Gastroesophageal sphincter (tissue), 4 donors: ENCODE results near the gene HSD11B1L. TPM values are rescaled to one million over a fixed set of nuclear protein-coding genes. Genes with fewer than 3 reads are reported as not detected.
A peak's percentile ranks its signal among the peaks of the same experiment; 100 is the strongest.

ENCODE experiments used
- ATAC-seq: fragments of 150-250 bp; one replicate; pipeline ENCODE4 v1.9.1; 2016; ENCODE audit warnings: mild to moderate bottlenecking, moderate library complexity
- H3K27ac ChIP-seq, 4 donors: fragments of 200-600 bp; sonication (generic) in 3 of 4; 1 replicate in 3 of 4; 2 replicates in 1 of 4; pipeline ENCODE4 v1.5.1; 2016 to 2019
- H3K27me3 ChIP-seq: fragments of 200-600 bp; sonication (generic); one replicate; pipeline ENCODE4 v1.5.1; 2019
- H3K36me3 ChIP-seq, 2 donors: fragments of 200-600 bp; sonication (generic); one replicate each; pipeline ENCODE4 v1.5.1; 2019; ENCODE audit warnings: control low read depth in 1 of 2
- H3K4me1 ChIP-seq, 3 donors: fragments of 200-600 bp; sonication (generic); 1 replicate in 2 of 3; 2 replicates in 1 of 3; pipeline ENCODE4 v1.5.1; 2016 to 2019; ENCODE audit warnings: control low read depth in 2 of 3
- H3K4me3 ChIP-seq, 2 donors: fragments of 200-600 bp; sonication (generic); one replicate each; pipeline ENCODE4 v1.5.1; 2019; ENCODE audit warnings: mild to moderate bottlenecking in 1 of 2, moderate library complexity in 1 of 2
- H3K9me3 ChIP-seq, 3 donors: fragments of 200-600 bp; sonication (generic); one replicate each; pipeline ENCODE4 v1.5.1; 2017 to 2019; ENCODE audit warnings: control low read depth in 2 of 3
- CTCF ChIP-seq, 4 experiments: fragments of 200-600 bp in 2 of 4; fragments of 450-650 bp in 2 of 4; sonication (generic) in 1 of 4; IDR thresholded peaks; one replicate each; pipeline ENCODE4 v1.5.1; 2017 to 2019; ENCODE audit warnings: antibody characterized with exemption in 4 of 4, mild to moderate bottlenecking in 2 of 4, moderate library complexity in 2 of 4
- EP300 ChIP-seq: sonication (generic); formaldehyde crosslinking; IDR thresholded peaks from one replicate; pipeline ENCODE4 v1.6.1; 2017; ENCODE audit warnings: antibody characterized with exemption, mild to moderate bottlenecking
- POLR2A ChIP-seq, 2 donors: fragments of 450-650 bp; IDR thresholded peaks; one replicate each; pipeline ENCODE4 v1.6.1; 2017; ENCODE audit warnings: antibody characterized with exemption in 2 of 2, mild to moderate bottlenecking in 2 of 2, moderate library complexity in 1 of 2
- POLR2AphosphoS5 ChIP-seq: sonication (generic); formaldehyde crosslinking; IDR thresholded peaks from one replicate; pipeline ENCODE4 v1.6.1; 2017; ENCODE audit warnings: antibody characterized with exemption
- WGBS, 2 donors: methylation state at CpG; one replicate each; pipeline ENCODE4 v1.1.5; 2018; ENCODE audit warnings: low coverage in 1 of 2; 5-methylcytosine and 5-hydroxymethylcytosine counted together
- total RNA-seq, 4 donors: library from RNA; depleted of rRNA; stranded (reverse); fragments of >200 nt; gene quantifications; one replicate each; pipeline ENCODE4 v1.1.0, GENCODE V29; 2016

Gene HSD11B1L, protein sequence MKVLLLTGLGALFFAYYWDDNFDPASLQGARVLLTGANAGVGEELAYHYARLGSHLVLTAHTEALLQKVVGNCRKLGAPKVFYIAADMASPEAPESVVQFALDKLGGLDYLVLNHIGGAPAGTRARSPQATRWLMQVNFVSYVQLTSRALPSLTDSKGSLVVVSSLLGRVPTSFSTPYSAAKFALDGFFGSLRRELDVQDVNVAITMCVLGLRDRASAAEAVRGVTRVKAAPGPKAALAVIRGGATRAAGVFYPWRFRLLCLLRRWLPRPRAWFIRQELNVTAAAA
- 10 to 100 TPM; 11.2 to 22.9 (median 18.9) TPM for total RNA-seq

DNA sequence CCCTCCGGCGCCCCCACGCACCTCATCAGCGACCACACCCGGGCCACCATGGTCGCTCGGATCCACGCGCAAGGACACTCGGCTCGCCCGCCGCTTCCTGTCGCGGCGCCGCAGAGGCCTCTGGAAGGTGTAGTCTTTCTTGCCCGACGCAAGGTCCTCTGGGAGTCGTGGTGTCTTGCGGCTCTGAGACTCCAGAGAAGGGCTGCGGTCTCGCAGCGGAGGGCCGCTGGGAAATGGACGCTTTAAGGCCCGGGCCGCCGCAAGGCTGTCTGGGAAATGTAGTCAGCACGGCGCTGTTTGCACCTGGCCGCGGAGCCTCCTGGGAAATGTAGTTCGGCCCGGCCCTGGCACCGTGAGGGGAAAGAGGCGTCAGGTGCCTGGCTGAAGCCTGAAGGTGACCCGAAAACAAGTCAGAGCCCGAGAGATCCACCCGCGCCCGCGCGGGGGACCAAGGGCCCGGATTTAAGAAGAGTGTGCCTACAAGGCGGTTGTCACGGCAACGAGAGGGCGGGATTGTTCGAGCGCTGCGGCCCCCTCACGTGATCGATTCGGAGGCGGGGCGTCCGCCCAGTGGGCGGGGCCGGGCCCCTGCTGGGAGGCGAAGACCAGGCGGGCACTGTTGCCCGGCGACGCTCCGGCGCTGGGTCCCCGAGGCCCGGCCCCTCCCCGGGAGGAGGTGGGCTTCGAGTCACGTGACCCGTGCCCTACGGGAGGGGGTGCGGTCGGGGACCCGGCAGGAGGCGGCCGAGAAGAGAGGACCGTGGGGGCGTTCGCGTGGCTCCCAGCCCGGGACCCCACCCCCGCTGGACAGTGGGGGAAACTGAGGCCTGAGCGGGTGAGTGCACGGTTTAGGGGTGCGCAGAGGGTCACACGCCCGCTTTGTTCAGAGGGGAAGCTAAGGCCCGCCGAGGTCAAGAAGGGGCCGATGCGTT, at the start of gene HSD11B1L, which contains the start of gene MICOS13:
Gene HSD11B1L, plus strand, starts transcription at position 591 of the 932 bp plus-strand sequence. CDS start 3,806 bp downstream, outside the sequence.
Gene MICOS13, minus strand, starts transcription at position 80 of the 932 bp plus-strand sequence. Its CDS starts 30 bp downstream, at position 50.
- no peaks in the 10 kb centered on the region for H3K9me3 ChIP-seq
- WGBS, 2 donors, result 8% methylated on average over 5 of the region's 94 CpGs; no CpG with 5 or more reads in 1 of the 2 donors
- H3K4me1 ChIP-seq, result peaks cover 0 to 31% (median 14%) of the 10 kb centered on the region in 3 donors
- H3K36me3 ChIP-seq, result peaks cover 0 to 19% of the 10 kb centered on the region in 2 donors
- H3K27me3 ChIP-seq, result no peaks in the 10 kb centered on the region
- no peak for TF ChIP-seq EP300
- no peak for TF ChIP-seq CTCF (IDR thresholded peaks at IDR 0.05)
- TF ChIP-seq POLR2A (IDR thresholded peaks at IDR 0.05), result no peak
- no peak for TF ChIP-seq POLR2AphosphoS5
- ATAC-seq, result peak; percentile 98
- peak within 1 kb of the TSS; percentile 74 to 79 for H3K4me3 ChIP-seq
- peak within 1 kb of the TSS; percentile 76 to 98 (median 94) for H3K27ac ChIP-seq

DNA sequence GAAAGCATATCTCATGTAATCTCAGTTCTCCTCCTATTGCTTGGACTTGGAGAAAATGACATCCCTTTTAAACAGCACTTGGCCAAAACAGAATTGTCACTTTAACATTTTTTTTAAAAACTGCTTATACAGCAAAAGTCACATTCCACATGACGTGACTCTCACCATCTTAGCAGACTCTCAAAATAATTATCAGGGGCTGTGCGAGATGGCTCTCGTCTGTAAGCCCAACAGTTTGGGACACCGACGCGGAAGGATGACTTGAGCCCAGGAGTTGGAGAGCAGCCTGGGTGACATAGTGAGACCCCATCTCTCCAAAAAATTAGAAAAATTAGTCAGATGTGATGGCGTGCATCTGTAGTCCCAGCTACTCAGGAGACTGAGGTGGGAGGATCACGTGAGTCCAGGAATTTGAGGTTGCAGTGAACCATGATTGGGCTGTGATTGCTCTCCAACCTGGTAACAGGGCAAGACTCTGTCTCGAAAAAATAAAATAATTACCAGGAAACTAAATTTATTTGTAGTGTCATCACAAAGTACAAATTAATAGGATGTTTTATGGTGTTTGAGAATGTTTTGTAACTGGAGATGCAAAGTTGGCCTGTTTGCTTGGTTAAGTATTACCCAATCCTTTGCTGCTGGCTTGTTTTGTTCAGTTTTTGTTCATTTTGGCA, 49.1 kb upstream of the HSD11B1L start:
- Histone ChIP-seq H3K36me3 (peaks cover 0 to 37% of the 10 kb centered on the region in 2 donors), H3K4me3 (no peak overlapping the region), H3K9me3 (no peaks in the 10 kb centered on the region), H3K27me3 (no peaks in the 10 kb centered on the region), H3K4me1 (peaks cover 12 to 94% (median 25%) of the 10 kb centered on the region in 3 donors), H3K27ac (peak overlapping the region in 3 of 4 donors; percentile 48 to 69 (median 55))
- TF ChIP-seq EP300 (no peak), POLR2AphosphoS5 (no peak), CTCF (IDR thresholded peaks at IDR 0.05) (no peak)
- WGBS, 2 donors, result 42 to 69% methylated on average over 6 to 9 of the region's 9 CpGs
- peak; percentile 63 for ATAC-seq

DNA sequence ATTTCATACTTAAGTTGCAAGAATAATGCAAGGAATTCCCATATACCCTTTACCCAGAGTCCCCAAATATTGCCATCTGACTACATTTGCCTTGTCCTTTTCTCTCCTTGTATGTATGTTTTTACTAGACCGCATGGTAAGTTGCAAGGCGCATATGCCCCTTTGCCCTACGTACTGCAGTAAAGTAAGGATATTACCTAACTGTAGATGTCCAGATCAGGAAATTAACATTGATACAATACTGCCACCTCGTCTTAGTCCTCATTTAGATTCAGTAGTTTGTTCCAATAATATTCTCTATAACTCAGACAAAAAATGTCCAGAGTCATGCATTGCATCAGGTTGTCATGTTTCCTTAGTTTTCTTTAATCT, 48.6 kb upstream of the HSD11B1L start:
- WGBS, 2 donors, result 74 to 79% methylated on average over 3 to 4 of the region's 4 CpGs
- no peak for TF ChIP-seq POLR2A (IDR thresholded peaks at IDR 0.05)
- TF ChIP-seq CTCF (IDR thresholded peaks at IDR 0.05), result no peak
- TF ChIP-seq EP300, result no peak
- TF ChIP-seq POLR2AphosphoS5, result no peak
- Histone ChIP-seq H3K9me3 (no peaks in the 10 kb centered on the region), H3K36me3 (peaks cover 0 to 31% of the 10 kb centered on the region in 2 donors), H3K4me1 (peaks cover 12 to 93% (median 24%) of the 10 kb centered on the region in 3 donors), H3K27ac (peak overlapping the region in 2 of 4 donors; percentile 48 to 69), H3K4me3 (no peak overlapping the region), H3K27me3 (no peaks in the 10 kb centered on the region)
- ATAC-seq, result no peak

- no peak for TF ChIP-seq POLR2A (IDR thresholded peaks at IDR 0.05)
- no peak for TF ChIP-seq CTCF (IDR thresholded peaks at IDR 0.05)
- TF ChIP-seq EP300, result no peak
- no peak for TF ChIP-seq POLR2AphosphoS5
- Histone ChIP-seq H3K9me3 (no peaks in the 10 kb centered on the region), H3K4me1 (peaks cover 12 to 93% (median 23%) of the 10 kb centered on the region in 3 donors), H3K27ac (peak overlapping the region in 2 of 4 donors; percentile 4 to 41), H3K4me3 (no peak overlapping the region), H3K27me3 (no peaks in the 10 kb centered on the region), H3K36me3 (peaks cover 0 to 27% of the 10 kb centered on the region in 2 donors)
- WGBS, 2 donors, result 66 to 87% methylated on average over 4 to 5 of the region's 5 CpGs
- no peak for ATAC-seq
These were observed 48.2 kb upstream of the HSD11B1L start for GRCh38 chr19:5632657-5633056.
